H1 (cell line): ENCODE results near the gene AIG1. TPM values are rescaled to one million over a fixed set of nuclear protein-coding genes. Genes with fewer than 3 reads are reported as not detected.

Source experiments
- CBX8 ChIP-seq: fragments of 300-800, 300-1000 bp; sonication (generic); IDR thresholded peaks from 2 replicates; pipeline ENCODE4 v1.7.1; 2016; ENCODE audit warnings: low read depth, low read length, borderline replicate concordance
- RFX5 ChIP-seq: IDR thresholded peaks from 2 replicates; pipeline ENCODE4 v1.6.1; 2011; ENCODE audit warnings: low read depth, low read length, improper control_type of control experiment, borderline replicate concordance
- SRF ChIP-seq: IDR thresholded peaks from 2 replicates; pipeline ENCODE4 v1.6.1; 2011; ENCODE audit warnings: mild to moderate bottlenecking, low read depth, low read length, moderate library complexity
- polyA plus RNA-seq, 7 experiments: library from polyadenylated mRNA; depleted of rRNA in 3 of 7; stranded (reverse) in 5 of 7; unstranded in 2 of 7; fragments of >200 nt in 5 of 7; fragments of 200-250 nt in 2 of 7; gene quantifications; 1 replicate in 5 of 7; 2 replicates in 1 of 7; 4 replicates in 1 of 7; pipeline versions ENCODE4 v1.2.1 to v1.2.3, GENCODE V29; 2011 to 2013; ENCODE audit warnings: missing spikeins in 2 of 7, mixed read lengths in 2 of 7
- total RNA-seq: library from RNA; stranded (reverse); fragmentation: NEBNext Ultra II Directional; extraction: Animal tissue kit (Norgen Biotek cat#: 25700); gene quantifications from 2 replicates; pipeline ENCODE4 v1.2.1, GENCODE V29; 2021
- TF ChIP-seq, protein P1 (sequence below): fragments of 300-600 bp; sonication (generic); IDR thresholded peaks from 2 replicates; pipeline ENCODE4 v1.7.1; 2012; ENCODE audit warnings: low read length, moderate library complexity, mild to moderate bottlenecking, inconsistent platforms; ENCODE audit not compliant: insufficient replicate concordance

The AIG1 gene
- total and polyA plus RNA-seq, 2 of the 8 experiments (the other 6 are each of a cell fraction or from before 2014, with no cell fraction given): 56.6 to 58.4 TPM

DNA sequence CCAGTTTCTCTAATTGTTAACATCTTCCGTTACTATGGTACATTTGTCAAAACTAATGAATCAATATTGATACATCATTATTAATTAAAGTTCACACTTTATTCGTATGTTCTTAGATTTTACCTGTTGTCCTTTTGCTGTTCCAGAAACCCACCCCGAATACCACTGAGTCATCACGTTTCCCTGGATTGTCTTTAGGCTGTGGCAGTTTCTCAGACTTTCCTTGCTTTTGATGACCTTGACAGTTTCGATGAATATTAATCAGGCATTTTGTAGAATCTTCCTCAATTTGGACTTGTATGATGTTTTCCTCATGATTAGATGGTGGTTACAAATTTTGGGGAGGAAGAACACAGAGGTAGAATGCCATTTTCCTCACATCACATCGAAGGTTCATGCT, 39.1 kb upstream of the AIG1 start (continued):
- TF ChIP-seq, protein P1, sequence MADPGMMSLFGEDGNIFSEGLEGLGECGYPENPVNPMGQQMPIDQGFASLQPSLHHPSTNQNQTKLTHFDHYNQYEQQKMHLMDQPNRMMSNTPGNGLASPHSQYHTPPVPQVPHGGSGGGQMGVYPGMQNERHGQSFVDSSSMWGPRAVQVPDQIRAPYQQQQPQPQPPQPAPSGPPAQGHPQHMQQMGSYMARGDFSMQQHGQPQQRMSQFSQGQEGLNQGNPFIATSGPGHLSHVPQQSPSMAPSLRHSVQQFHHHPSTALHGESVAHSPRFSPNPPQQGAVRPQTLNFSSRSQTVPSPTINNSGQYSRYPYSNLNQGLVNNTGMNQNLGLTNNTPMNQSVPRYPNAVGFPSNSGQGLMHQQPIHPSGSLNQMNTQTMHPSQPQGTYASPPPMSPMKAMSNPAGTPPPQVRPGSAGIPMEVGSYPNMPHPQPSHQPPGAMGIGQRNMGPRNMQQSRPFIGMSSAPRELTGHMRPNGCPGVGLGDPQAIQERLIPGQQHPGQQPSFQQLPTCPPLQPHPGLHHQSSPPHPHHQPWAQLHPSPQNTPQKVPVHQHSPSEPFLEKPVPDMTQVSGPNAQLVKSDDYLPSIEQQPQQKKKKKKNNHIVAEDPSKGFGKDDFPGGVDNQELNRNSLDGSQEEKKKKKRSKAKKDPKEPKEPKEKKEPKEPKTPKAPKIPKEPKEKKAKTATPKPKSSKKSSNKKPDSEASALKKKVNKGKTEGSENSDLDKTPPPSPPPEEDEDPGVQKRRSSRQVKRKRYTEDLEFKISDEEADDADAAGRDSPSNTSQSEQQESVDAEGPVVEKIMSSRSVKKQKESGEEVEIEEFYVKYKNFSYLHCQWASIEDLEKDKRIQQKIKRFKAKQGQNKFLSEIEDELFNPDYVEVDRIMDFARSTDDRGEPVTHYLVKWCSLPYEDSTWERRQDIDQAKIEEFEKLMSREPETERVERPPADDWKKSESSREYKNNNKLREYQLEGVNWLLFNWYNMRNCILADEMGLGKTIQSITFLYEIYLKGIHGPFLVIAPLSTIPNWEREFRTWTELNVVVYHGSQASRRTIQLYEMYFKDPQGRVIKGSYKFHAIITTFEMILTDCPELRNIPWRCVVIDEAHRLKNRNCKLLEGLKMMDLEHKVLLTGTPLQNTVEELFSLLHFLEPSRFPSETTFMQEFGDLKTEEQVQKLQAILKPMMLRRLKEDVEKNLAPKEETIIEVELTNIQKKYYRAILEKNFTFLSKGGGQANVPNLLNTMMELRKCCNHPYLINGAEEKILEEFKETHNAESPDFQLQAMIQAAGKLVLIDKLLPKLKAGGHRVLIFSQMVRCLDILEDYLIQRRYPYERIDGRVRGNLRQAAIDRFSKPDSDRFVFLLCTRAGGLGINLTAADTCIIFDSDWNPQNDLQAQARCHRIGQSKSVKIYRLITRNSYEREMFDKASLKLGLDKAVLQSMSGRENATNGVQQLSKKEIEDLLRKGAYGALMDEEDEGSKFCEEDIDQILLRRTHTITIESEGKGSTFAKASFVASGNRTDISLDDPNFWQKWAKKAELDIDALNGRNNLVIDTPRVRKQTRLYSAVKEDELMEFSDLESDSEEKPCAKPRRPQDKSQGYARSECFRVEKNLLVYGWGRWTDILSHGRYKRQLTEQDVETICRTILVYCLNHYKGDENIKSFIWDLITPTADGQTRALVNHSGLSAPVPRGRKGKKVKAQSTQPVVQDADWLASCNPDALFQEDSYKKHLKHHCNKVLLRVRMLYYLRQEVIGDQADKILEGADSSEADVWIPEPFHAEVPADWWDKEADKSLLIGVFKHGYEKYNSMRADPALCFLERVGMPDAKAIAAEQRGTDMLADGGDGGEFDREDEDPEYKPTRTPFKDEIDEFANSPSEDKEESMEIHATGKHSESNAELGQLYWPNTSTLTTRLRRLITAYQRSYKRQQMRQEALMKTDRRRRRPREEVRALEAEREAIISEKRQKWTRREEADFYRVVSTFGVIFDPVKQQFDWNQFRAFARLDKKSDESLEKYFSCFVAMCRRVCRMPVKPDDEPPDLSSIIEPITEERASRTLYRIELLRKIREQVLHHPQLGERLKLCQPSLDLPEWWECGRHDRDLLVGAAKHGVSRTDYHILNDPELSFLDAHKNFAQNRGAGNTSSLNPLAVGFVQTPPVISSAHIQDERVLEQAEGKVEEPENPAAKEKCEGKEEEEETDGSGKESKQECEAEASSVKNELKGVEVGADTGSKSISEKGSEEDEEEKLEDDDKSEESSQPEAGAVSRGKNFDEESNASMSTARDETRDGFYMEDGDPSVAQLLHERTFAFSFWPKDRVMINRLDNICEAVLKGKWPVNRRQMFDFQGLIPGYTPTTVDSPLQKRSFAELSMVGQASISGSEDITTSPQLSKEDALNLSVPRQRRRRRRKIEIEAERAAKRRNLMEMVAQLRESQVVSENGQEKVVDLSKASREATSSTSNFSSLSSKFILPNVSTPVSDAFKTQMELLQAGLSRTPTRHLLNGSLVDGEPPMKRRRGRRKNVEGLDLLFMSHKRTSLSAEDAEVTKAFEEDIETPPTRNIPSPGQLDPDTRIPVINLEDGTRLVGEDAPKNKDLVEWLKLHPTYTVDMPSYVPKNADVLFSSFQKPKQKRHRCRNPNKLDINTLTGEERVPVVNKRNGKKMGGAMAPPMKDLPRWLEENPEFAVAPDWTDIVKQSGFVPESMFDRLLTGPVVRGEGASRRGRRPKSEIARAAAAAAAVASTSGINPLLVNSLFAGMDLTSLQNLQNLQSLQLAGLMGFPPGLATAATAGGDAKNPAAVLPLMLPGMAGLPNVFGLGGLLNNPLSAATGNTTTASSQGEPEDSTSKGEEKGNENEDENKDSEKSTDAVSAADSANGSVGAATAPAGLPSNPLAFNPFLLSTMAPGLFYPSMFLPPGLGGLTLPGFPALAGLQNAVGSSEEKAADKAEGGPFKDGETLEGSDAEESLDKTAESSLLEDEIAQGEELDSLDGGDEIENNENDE: no peak
- TF ChIP-seq SRF (no peak), RFX5 (no peak), CBX8 (no peak)
